GM23248 (cell line): ENCODE data around the gene FREM1.

Source experiments
- EZH2 ChIP-seq: fragments of 200-600 bp; sonication (generic); IDR thresholded peaks from 2 replicates; pipeline ENCODE4 v1.6.1; 2018; ENCODE audit warnings: antibody characterized with exemption, mild to moderate bottlenecking; ENCODE audit not compliant: insufficient read depth, poor library complexity, severe bottlenecking
- EZH2phosphoT487 ChIP-seq: fragments of 200-600 bp; sonication (generic); IDR thresholded peaks from 2 replicates; pipeline ENCODE4 v1.6.1; 2018; ENCODE audit warnings: antibody characterized with exemption, moderate library complexity, mild to moderate bottlenecking, low read depth; ENCODE audit not compliant: insufficient read depth

- TF ChIP-seq EZH2 = no peak
- TF ChIP-seq EZH2phosphoT487 = no peak
These were observed 81.0 kb downstream of the FREM1 start for GRCh38 chr9:14829204-14829603.
